Measurements from ENCODE around the gene DUXB. TPM values are rescaled to one million over a fixed set of nuclear protein-coding genes. Genes with fewer than 3 reads are reported as not detected.

DUXB gene
- total RNA-seq, 1 experiment from 2014 or later: not detected

DNA sequence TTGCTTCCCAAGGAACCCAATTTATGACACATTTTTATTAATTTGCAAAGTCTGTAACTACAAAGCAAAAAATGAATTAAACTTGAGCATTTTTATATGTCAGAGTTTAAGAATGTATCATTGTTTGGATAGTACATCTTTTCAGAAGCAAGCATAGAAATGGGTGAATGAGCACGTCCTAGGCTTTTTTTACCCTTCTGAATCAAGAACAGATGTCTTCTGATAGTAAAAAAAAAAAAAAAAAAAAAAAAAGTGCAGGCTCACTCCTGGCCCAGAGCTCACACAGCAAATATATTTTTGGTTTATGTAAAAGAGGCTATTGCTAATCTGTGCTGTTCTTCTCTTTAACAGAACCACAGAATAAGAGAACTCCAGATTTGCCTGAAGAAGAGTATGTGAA lies 47.3 kb downstream of the DUXB start:
- BruUV-seq (replicated peaks): no TSS peak
- CTCF ChIA-PET: no interaction called here
- intact Hi-C loops (cut with micrococcal nuclease; ENCODE audit: unreplicated experiment): no loop called here
- no peaks in the 10 kb centered on the region for H3K9me3 Mint-ChIP-seq (ENCODE audit: low read depth, unreplicated experiment)
- no peak overlapping the region for H3K27ac Mint-ChIP-seq (ENCODE audit: unreplicated experiment)
- H3K4me1 Mint-ChIP-seq (ENCODE audit: low read depth, unreplicated experiment): peaks cover 31% of the 10 kb centered on the region
- no peaks in the 10 kb centered on the region for H3K27me3 Mint-ChIP-seq (ENCODE audit: unreplicated experiment)
- H3K36me3 Mint-ChIP-seq (ENCODE audit: insufficient read depth, unreplicated experiment): peaks cover 28% of the 10 kb centered on the region
- TF ChIP-seq, protein P1, sequence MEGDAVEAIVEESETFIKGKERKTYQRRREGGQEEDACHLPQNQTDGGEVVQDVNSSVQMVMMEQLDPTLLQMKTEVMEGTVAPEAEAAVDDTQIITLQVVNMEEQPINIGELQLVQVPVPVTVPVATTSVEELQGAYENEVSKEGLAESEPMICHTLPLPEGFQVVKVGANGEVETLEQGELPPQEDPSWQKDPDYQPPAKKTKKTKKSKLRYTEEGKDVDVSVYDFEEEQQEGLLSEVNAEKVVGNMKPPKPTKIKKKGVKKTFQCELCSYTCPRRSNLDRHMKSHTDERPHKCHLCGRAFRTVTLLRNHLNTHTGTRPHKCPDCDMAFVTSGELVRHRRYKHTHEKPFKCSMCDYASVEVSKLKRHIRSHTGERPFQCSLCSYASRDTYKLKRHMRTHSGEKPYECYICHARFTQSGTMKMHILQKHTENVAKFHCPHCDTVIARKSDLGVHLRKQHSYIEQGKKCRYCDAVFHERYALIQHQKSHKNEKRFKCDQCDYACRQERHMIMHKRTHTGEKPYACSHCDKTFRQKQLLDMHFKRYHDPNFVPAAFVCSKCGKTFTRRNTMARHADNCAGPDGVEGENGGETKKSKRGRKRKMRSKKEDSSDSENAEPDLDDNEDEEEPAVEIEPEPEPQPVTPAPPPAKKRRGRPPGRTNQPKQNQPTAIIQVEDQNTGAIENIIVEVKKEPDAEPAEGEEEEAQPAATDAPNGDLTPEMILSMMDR (IDR thresholded peaks at IDR 0.05; ENCODE audit: unreplicated experiment): no peak
- no peak for DNase-seq
- no peak overlapping the region for H3K4me3 Mint-ChIP-seq (ENCODE audit: low read depth, unreplicated experiment)

DNA sequence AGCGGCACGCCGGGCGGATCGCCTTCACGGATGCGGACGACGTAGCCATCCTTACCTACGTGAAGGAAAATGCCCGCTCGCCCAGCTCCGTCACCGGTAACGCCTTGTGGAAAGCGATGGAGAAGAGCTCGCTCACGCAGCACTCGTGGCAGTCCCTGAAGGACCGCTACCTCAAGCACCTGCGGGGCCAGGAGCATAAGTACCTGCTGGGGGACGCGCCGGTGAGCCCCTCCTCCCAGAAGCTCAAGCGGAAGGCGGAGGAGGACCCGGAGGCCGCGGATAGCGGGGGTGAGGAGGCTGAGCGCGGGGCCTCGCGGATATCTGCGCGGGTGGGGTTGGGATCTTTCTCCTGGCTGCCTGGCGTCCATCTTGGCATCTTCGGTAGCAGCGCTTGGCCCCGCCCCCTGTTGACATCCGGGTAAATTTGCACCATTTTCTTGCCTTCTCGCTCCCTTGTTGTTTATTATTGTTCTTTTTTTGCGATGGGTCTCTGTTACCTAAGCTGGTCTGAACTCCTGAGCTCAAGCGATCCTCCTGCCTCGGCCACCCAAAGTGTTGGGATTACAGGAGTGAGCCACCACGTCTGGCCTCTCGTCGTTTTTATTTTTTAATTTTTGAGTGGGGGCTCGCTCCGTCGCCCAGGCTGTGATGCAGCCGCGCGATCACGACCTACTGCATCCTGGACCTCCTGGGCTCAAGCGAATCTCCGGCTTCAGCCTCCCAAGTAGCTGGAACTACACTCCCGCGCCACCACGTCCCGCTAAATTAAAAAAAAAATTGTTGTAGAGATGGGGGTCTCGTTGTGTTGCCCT lies 52.8 kb downstream of the DUXB start:
- peak; percentile 86 for DNase-seq
- no TSS peak for BruUV-seq (replicated peaks)
- peaks cover 53% of the 10 kb centered on the region for H3K36me3 Mint-ChIP-seq (ENCODE audit: insufficient read depth, unreplicated experiment)
- peaks cover 49% of the 10 kb centered on the region for H3K4me1 Mint-ChIP-seq (ENCODE audit: low read depth, unreplicated experiment)
- intact Hi-C loops (cut with micrococcal nuclease; ENCODE audit: unreplicated experiment): loop anchor here (10.0 kb wide), 1 partner anchor 1526 kb away; no protein-coding TSS in a partner anchor
- TF ChIP-seq, protein P1 (IDR thresholded peaks at IDR 0.05; ENCODE audit: unreplicated experiment): no peak
- no peaks in the 10 kb centered on the region for H3K9me3 Mint-ChIP-seq (ENCODE audit: low read depth, unreplicated experiment)
- CTCF ChIA-PET: interaction anchor here (1.0 to 1.8 kb wide), 4 partner anchors 25 to 307 kb away, joined by 3 to 5 read pairs (median 4); partner anchors contain the start of gene ADAT1
- H3K4me3 Mint-ChIP-seq (ENCODE audit: low read depth, unreplicated experiment): peak overlapping the region; percentile 99
- H3K27ac Mint-ChIP-seq (ENCODE audit: unreplicated experiment): peak overlapping the region; percentile 93
- no peaks in the 10 kb centered on the region for H3K27me3 Mint-ChIP-seq (ENCODE audit: unreplicated experiment)

DNA sequence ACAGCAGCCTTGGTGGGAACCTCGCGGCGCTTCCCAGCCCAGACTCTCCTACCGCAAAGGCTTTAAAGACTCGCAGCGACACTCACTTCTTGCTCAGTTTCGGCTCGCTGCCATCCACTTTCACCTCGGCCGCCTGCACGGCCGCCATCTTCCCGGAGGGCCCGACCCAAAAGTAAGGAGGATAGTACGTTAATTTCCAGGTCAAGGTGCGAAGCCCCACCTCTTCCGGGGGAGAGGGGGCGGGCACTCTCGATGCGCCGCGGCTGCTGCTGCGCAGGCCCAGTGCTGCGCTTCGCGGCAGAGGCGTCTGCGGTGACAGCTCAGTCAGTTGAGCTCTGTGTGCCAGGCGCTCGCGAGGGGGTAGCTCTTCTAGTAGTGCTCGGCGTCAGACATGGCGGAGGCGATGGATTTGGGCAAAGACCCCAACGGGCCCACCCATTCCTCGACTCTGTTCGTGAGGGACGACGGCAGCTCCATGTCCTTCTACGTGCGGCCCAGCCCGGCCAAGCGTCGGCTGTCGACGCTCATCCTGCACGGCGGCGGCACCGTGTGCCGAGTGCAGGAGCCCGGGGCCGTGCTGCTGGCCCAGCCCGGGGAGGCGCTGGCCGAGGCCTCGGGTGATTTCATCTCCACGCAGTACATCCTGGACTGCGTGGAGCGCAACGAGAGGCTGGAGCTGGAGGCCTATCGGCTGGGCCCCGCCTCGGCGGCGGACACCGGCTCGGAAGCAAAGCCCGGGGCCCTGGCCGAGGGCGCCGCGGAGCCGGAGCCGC lies 53.6 kb downstream of the DUXB start, which contains the start of the genes KARS1 and TERF2IP:
TSS of gene KARS1 (minus strand) at position 174 of the 773 bp plus-strand sequence. CDS start at position 148, 26 bp downstream.
TSS of gene TERF2IP (plus strand) at position 282 of the 773 bp plus-strand sequence. CDS start at position 392, 110 bp downstream.
- TF ChIP-seq, protein P1 (IDR thresholded peaks at IDR 0.05; ENCODE audit: unreplicated experiment): no peak
- H3K4me1 Mint-ChIP-seq (ENCODE audit: low read depth, unreplicated experiment): peaks cover 44% of the 10 kb centered on the region
- H3K4me3 Mint-ChIP-seq (ENCODE audit: low read depth, unreplicated experiment): peak within 1 kb of the TSS; percentile 99
- H3K9me3 Mint-ChIP-seq (ENCODE audit: low read depth, unreplicated experiment): no peaks in the 10 kb centered on the region
- CTCF ChIA-PET: interaction anchor here (0.6 to 1.8 kb wide), 5 partner anchors 26 to 306 kb away, joined by 3 to 9 read pairs (median 5); no protein-coding TSS in a partner anchor
- intact Hi-C loops (cut with micrococcal nuclease; ENCODE audit: unreplicated experiment): loop anchor here (2.0 to 10.0 kb wide), 2 partner anchors 25 to 1527 kb away; partner anchors contain the start of gene ADAT1
- H3K27me3 Mint-ChIP-seq (ENCODE audit: unreplicated experiment): no peaks in the 10 kb centered on the region
- H3K27ac Mint-ChIP-seq (ENCODE audit: unreplicated experiment): peak within 1 kb of the TSS; percentile 97
- DNase-seq: peak; percentile 96
- BruUV-seq (replicated peaks): no TSS peak
- H3K36me3 Mint-ChIP-seq (ENCODE audit: insufficient read depth, unreplicated experiment): peaks cover 57% of the 10 kb centered on the region

DNA sequence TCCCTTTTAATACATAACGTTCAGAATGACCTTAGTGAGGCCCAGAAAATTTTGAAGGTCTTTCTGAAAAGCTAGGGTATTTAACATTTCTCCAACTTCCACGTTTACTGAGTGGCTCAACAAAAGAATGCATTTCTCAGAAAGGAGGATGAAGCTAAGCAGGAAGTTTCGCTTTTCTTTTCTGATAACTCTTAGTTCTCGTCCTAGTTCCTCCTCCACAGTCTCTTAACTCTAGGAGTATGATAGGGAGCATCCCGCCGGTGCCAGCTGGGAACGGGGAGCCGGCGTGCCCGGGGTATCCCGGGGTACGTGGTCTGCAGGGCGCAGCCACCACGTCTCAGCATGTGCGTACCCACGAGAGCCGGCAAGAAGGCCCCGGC lies 54.2 kb downstream of the DUXB start:
- Mint-ChIP-seq H3K4me1 (ENCODE audit: low read depth, unreplicated experiment) (peaks cover 40% of the 10 kb centered on the region), H3K27me3 (ENCODE audit: unreplicated experiment) (no peaks in the 10 kb centered on the region), H3K9me3 (ENCODE audit: low read depth, unreplicated experiment) (no peaks in the 10 kb centered on the region), H3K36me3 (ENCODE audit: insufficient read depth, unreplicated experiment) (peaks cover 57% of the 10 kb centered on the region), H3K27ac (ENCODE audit: unreplicated experiment) (peak overlapping the region; percentile 97), H3K4me3 (ENCODE audit: low read depth, unreplicated experiment) (peak overlapping the region; percentile 99)
- CTCF ChIA-PET: interaction anchor here (0.6 to 1.8 kb wide), 6 partner anchors 26 to 305 kb away, joined by 3 to 9 read pairs (median 4); no protein-coding TSS in a partner anchor
- BruUV-seq (replicated peaks): TSS peak; percentile 57
- DNase-seq: no peak
- intact Hi-C loops (cut with micrococcal nuclease; ENCODE audit: unreplicated experiment): loop anchor here (2.0 to 10.0 kb wide), 2 partner anchors 24 to 1528 kb away; partner anchors contain the start of gene ADAT1
- TF ChIP-seq, protein P1 (IDR thresholded peaks at IDR 0.05; ENCODE audit: unreplicated experiment): no peak
